Kidney epithelial cell (primary cell): ENCODE measurements around the gene SEMA5A. TPM values are rescaled to one million over a fixed set of nuclear protein-coding genes. Genes with fewer than 3 reads are reported as not detected.

Source experiments
- DNase-seq: peaks from one replicate; pipeline ENCODE4 v3.0.0-alpha.2; 2010; ENCODE audit warnings: low read depth
- H3K27me3 ChIP-seq: 2 replicates; pipeline ENCODE4 v1.6.0; 2011; ENCODE audit warnings: low read length; ENCODE audit not compliant: control insufficient read depth, insufficient read depth
- H3K36me3 ChIP-seq: 2 replicates; pipeline ENCODE4 v1.5.1; 2011; ENCODE audit warnings: low read length; ENCODE audit not compliant: control insufficient read depth, insufficient read depth
- H3K4me3 ChIP-seq: 2 replicates; pipeline ENCODE4 v1.5.1; 2011; ENCODE audit warnings: low read depth, mild to moderate bottlenecking, control low read depth, low read length
- total RNA-seq: library from RNA; depleted of rRNA; stranded (reverse); fragments of >200 nt; gene quantifications from 2 replicates; pipeline ENCODE4 v1.2.3, GENCODE V29; 2015
- TF ChIP-seq, protein P1 (sequence below): IDR thresholded peaks from 2 replicates; pipeline ENCODE4 v1.5.1; 2011; ENCODE audit warnings: mild to moderate bottlenecking, moderate library complexity, low read length, control low read depth, inconsistent platforms; ENCODE audit not compliant: insufficient read depth, poor library complexity, severe bottlenecking

Gene SEMA5A
- total RNA-seq, 1 donor from 2014 or later, result 4.7 TPM

DNA sequence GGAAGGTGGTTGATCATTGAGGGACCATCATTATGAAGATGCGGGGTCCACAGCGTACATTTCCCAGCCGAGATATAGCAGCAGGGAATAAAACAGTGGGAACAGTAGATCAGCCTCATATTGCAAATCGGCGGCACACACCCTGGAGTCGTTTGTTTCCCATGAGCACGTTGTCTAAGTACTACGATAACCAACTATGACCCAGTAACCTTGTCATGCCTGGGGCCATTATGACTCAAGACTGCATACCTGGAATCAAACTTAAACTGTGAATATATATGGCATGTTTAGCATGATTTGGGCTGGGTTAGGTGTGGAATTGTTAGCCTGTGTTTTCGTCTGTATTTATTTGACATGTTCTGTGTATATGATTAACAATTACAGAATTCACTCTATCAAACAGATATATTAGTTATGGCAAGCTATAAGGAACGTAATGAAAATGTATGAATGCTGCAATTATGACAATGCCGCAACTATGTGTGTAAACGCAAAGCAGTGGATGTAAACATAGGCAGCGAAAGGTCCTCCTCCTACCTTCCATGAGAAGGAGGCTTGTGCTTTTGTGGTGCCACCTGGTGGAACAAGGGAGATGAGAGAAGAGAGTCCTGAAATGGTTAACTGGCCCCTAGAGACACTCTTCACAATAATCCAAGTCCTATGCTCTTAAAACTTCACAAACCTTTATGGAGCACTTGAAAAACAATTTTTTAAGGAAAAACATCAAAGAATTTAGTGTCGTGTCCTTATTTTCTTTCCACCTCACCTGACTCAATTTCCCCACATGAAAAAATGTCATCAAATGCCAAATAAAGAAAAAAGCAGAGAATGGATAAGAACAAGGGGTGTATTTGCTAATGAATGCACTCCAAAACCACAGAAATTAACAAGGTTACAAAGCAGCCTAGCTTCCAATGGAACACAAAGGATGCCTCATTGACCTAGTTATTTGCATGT lies 47.1 kb downstream of the SEMA5A start:
- Histone ChIP-seq H3K27me3 (no peaks in the 10 kb centered on the region), H3K4me3 (no peak overlapping the region), H3K36me3 (no peaks in the 10 kb centered on the region)
- no peak for DNase-seq
- TF ChIP-seq, protein P1, sequence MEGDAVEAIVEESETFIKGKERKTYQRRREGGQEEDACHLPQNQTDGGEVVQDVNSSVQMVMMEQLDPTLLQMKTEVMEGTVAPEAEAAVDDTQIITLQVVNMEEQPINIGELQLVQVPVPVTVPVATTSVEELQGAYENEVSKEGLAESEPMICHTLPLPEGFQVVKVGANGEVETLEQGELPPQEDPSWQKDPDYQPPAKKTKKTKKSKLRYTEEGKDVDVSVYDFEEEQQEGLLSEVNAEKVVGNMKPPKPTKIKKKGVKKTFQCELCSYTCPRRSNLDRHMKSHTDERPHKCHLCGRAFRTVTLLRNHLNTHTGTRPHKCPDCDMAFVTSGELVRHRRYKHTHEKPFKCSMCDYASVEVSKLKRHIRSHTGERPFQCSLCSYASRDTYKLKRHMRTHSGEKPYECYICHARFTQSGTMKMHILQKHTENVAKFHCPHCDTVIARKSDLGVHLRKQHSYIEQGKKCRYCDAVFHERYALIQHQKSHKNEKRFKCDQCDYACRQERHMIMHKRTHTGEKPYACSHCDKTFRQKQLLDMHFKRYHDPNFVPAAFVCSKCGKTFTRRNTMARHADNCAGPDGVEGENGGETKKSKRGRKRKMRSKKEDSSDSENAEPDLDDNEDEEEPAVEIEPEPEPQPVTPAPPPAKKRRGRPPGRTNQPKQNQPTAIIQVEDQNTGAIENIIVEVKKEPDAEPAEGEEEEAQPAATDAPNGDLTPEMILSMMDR, result peak; percentile 51

DNA sequence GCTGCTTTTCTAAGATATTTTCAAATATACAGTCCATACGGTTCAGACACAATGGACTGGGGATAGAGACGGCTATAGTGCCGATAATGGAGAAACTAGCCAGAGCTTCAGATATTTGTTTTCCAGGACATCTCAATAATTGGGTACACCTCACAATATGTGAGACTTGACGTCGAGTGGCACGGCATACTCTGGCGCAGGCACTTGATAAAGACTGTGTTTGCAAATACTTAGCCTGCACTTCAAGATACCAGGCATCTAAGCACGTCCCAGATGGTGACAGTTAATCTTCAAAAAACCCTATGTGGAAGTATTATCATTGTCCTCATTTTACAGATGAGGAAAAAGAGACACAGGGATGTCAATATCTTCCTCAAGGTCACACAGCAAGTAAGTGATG lies 48.5 kb downstream of the SEMA5A start:
- DNase-seq, result no peak
- no peak overlapping the region for H3K4me3 ChIP-seq
- H3K27me3 ChIP-seq, result no peaks in the 10 kb centered on the region
- TF ChIP-seq, protein P1, result no peak
- no peaks in the 10 kb centered on the region for H3K36me3 ChIP-seq

DNA sequence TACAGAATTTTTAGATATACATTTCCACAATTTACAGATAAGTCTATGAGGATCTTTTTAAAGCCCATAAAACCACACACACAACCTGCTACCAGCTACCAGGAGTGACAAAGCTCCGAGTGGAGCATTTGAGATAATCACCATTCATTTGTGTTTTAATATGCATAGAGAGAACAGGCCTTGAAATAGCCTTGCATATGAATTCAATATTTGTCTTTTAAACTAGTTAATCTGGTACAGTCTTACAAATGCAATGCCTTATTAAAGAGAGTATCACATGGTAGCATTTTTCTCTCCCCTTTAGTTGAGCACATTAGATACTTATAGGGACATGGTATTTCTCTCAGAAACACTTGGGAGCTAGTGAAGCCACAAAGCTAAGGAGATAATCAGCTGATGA lies 49.1 kb downstream of the SEMA5A start:
- Histone ChIP-seq H3K4me3 (no peak overlapping the region), H3K36me3 (no peaks in the 10 kb centered on the region), H3K27me3 (no peaks in the 10 kb centered on the region)
- TF ChIP-seq, protein P1, result no peak
- DNase-seq, result no peak

DNA sequence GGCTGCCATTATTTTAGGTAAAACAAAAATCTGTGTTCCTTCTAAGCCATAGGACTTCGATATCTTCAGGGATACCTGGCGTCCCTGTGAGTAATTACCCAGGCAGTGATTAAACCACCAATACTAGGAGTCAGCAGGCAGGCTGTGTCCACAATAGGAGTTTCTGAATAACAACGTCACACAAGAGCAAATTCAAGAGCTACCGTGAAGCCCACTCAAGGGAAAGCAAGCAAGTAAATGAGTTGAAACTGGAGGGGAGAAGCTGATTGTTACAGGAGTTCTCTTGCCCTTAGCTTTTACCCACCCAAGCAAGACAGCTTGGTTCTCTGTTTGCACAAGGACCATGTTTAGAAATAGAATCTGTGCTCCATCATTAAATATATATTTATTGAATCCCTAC lies 50.8 kb downstream of the SEMA5A start:
- DNase-seq, result no peak
- H3K36me3 ChIP-seq, result no peaks in the 10 kb centered on the region

DNA sequence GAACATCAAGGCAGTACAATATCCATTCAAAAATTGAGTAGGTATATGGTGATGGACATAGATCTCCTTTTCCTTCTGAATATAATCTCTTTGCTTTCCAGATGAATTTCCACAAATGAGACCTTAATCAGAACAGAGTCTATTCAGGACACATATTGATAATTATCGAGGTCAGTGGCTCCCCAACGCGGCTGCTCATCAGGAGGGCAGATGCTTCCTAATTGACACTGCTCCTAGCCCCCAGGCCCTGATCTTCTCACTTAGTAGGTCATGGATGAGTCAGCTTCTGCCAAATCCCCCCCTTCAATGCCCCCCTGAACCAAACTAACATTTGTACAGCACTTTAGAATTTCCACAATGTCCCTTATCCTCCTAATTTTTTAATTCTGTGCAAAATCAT lies 51.6 kb downstream of the SEMA5A start:
- H3K27me3 ChIP-seq, result no peaks in the 10 kb centered on the region
- TF ChIP-seq, protein P1, result no peak
- no peak overlapping the region for H3K4me3 ChIP-seq
- no peaks in the 10 kb centered on the region for H3K36me3 ChIP-seq
- no peak for DNase-seq

More for the DNA sequence above, 50.8 kb downstream of the SEMA5A start:
- TF ChIP-seq, protein P1, result no peak
- H3K27me3 ChIP-seq, result no peaks in the 10 kb centered on the region
- H3K4me3 ChIP-seq, result no peak overlapping the region
